DMS53 treated with DMSO at 0.1 percent for 48 hours (cell line): ENCODE data around the gene MPP3.
"Not testable (repeated sequence)": the region's sequence is repeated elsewhere in the genome, so short reads cannot be mapped to it uniquely, and the experiment has no call there.

ENCODE experiments used
- DNase-seq: peaks from one replicate; lab custom pipeline; 2025; ENCODE audit not compliant: unreplicated experiment; lab: John Stamatoyannopoulos, UW

The MPP3 gene

GRCh38 chr17:43812396-43813265 lies 20.3 kb downstream of the MPP3 start:
- no peak for DNase-seq

DNA sequence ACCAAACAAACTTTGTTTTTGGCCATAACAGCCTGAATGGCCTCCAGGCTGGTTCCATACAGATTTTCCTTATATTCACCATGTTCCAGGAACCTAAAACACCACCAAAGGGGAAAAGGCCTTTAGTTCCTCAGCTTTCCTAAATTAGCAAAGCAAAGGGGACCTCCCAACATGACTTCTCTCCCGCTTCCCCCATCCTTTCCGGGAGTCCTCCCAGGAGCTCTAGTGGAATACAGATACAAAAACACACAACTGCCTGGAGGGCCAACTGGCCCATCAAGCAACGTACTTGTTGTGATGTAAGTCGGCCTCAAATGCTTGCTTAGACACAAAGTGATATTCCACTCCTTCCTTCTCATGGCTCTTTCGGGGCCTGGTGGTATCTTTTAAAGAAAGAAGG lies 22.1 kb downstream of the MPP3 start:
- no peak for DNase-seq

- no peak for DNase-seq
Measured at GRCh38 chr17:43810226-43810715, 22.7 kb downstream of the MPP3 start.

DNA sequence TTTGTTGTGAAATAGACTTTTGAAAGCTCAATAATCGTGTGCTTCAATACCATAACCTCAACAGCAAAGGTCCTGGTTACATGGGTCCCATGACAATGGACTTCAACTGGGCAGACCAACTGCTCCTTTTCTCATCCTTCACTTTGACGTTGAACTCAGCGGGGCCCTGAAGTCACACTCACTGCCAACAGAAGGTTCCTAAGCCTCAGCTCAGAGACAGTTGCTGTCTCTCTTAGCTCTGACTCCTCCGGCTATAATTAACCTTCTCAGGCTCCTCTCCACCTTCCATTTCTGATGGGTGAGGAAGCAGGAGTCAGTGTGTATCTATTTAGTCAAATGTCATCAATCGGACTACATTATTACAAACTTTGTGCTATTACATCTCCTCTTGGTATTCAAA lies 23.8 kb downstream of the MPP3 start:
- DNase-seq, result no peak

- DNase-seq, result no peak
Measured at GRCh38 chr17:43808076-43808475, 24.9 kb downstream of the MPP3 start.

DNA sequence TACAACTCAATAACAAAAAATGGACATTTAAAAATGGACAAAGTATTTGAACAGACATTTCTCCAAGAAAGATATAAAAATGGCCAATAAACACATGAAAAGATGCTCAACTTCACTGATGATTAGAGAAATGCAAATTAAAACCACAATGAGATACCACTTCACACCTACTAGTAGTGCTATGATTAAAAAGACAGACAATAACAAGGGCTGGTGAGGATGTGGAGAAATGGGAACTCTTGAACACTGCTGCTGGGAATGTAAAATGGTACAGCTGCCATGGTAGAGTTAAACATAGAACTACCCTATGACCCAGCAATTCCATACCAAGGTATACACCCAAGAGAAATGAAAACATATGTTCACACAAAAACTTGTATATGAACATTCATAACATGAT lies 27.8 kb downstream of the MPP3 start:
- DNase-seq, result no peak

DNA sequence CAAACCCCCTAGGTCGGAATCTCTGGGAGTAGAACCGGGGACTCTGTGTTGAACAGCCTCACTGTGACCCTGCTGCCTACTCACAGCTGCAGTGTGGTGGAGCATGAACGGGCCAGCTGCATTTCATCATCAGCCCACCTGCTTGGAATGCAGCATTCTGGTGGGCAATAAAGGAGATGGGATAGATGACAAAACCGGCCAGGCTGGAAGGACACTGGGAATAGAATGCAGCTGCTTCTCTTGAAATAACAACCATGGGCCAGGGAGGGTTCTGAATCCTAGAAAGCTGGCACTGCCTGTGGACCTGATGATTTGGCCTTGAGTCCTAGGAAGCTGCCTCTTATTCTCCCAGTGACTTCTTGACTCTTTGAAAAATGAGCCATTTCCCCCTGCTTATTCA lies 29.2 kb downstream of the MPP3 start:
- DNase-seq, result no peak

GRCh38 chr17:43801844-43802243 lies 31.1 kb downstream of the MPP3 start:
- no peak for DNase-seq

DNA sequence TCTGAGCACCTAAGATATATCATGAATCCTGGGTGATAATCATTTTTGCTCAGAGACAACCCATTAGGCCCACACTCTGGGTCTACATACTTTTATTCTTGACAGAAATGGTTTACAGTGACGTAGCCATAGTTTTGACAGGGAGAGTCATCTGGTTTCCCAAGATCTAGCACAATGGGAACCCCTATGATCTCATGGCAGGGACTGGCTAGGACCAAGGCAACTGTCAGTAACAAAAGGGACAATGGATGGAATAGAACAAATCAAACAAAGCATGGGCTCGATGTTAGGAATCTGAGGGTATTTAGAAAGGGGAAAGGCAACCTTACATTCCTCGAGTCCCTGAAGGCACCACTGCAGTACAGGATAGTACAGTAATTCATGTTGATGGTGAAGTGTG lies 32.2 kb downstream of the MPP3 start:
- DNase-seq, result no peak

- DNase-seq, result no peak
Measured at GRCh38 chr17:43799047-43799446, 33.9 kb downstream of the MPP3 start.

DNA sequence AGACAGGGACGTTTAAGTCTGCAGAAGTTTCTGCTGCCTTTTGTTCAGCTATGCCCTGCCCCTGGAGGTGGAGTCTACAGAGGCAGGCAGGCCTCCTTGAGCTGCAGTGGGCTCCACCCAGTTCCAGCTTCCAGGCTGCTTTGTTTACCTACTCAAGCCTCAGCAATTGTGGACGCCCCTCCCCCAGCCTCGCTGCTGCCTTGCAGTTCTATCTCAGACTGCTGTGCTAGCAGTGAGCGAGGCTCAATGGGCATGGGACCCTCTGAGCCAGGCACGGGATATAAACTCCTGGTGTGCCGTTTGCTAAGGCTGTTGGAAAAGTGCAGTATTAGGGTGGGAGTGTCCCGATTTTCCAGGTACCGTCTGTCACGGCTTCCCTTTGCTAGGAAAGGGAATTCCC lies 34.9 kb downstream of the MPP3 start:
- DNase-seq, result peak; percentile 11

GRCh38 chr17:43792668-43793067 lies 40.3 kb downstream of the MPP3 start:
- not testable (repeated sequence) for DNase-seq

DNA sequence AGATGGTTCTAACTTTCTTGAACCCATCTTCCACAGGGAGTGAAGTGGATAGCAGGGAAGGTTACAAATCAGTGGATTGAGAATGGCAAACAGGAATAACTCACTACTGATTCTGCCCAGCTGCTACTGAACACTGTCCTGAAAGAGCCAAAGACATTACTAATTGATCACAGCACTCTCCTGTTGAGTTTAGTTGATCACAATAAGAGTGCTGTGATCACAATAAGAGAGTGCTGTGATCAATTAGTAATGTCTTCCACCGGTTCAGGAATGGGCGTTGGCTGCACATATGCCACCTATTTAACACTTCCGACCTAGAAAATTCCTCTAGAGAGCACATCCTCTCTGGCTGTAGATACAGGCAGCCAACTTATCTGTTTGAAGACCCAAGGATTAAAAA lies 41.4 kb downstream of the MPP3 start:
- DNase-seq, result peak; percentile 58

- DNase-seq, result peak; percentile 10
Measured at GRCh38 chr17:43790311-43790940, 42.5 kb downstream of the MPP3 start.

GRCh38 chr17:43789482-43789881 lies 43.5 kb downstream of the MPP3 start:
- DNase-seq, result no peak

- DNase-seq, result no peak
Measured at GRCh38 chr17:43788540-43788939, 44.4 kb downstream of the MPP3 start.

DNA sequence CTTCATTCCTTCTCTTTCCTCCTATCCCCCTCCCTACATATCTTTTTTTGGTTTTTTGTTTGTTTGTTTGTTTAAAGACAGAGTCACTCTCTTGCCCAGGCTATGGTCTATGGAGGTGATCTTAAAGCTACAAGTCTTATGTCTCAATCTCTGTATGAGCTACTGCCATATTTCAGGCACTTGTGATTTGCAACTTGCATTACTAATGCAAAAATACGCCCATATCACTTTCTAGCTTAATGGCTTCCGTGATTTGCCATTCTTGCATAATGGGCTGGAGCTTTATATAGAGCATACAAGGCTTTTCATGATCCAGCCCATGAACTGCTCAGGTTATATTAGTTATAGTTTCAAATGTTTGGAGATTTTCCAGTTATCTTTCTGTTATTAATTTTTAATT lies 45.2 kb downstream of the MPP3 start:
- DNase-seq, result no peak

DNA sequence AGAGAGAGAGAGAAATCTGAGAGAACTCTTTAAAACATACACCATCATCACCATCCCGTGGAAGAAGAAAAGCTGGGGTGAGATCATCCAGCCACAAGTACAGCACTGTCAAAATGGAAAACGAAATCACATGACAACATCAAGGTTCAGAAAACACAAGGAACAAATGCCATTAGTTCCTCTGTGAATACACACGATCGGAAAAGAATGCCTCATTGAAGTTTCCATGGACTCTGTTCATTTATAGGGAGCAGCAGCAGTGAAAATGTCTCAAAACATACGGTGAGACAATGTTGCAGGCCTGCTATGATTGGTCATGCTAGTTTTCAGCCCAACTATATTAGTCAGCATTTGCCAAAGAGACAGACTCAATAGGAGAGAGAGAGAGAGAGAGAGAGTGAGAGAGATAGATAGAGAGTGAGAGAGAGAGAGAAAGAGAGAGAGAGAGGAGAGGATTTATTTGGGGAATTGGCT lies 48.3 kb downstream of the MPP3 start:
- DNase-seq, result no peak

GRCh38 chr17:43784068-43784467 lies 48.9 kb downstream of the MPP3 start:
- no peak for DNase-seq

GRCh38 chr17:43782913-43783680 lies 49.8 kb downstream of the MPP3 start:
- DNase-seq, result no peak

DNA sequence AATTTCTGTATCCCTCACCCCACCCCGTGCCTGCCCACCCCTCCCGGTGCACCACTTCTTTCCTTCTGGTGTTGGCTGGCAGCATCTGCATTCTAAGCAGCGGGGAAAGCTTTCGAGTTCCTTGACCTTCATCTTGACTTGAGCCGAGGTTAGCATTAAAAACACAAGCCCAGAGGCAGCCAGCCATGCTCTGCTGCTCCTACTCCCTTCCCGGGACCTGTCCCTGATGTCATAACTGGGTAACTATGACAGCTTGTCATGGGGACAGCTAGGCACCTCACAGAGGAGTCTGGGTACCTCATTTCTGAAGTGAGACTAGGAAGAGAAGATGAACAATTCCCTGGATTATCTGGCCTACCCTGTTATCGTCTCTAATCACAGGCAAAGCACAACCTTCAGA lies 52.8 kb downstream of the MPP3 start, which contains the start of gene CFAP97D1:
TSS of gene CFAP97D1 (plus strand) at position 301 of the 400 bp plus-strand sequence. CDS start at position 329, 28 bp downstream.
- DNase-seq, result no peak
